ENCODE results near the gene TENM3. TPM values are rescaled to one million over a fixed set of nuclear protein-coding genes. Genes with fewer than 3 reads are reported as not detected.

The TENM3 gene
- total RNA-seq, 1 donor = 24.2 TPM

GRCh38 chr4:182320092-182320491, 76.9 kb downstream of the TENM3 start:
- no peak overlapping the region for H3K4me3 ChIP-seq (ENCODE audit: low read depth, low read length)
- DNase-seq (ENCODE audit: low read depth) = no peak
- TF ChIP-seq CTCF (IDR thresholded peaks at IDR 0.05; ENCODE audit: insufficient read depth, low read depth, low read length) = no peak

GRCh38 chr4:182320580-182320979, 77.4 kb downstream of the TENM3 start:
- no peak for DNase-seq (ENCODE audit: low read depth)
- no peak overlapping the region for H3K4me3 ChIP-seq (ENCODE audit: low read depth, low read length)
- no peak for TF ChIP-seq CTCF (IDR thresholded peaks at IDR 0.05; ENCODE audit: insufficient read depth, low read depth, low read length)

- DNase-seq (ENCODE audit: low read depth) = no peak
- no peak overlapping the region for H3K4me3 ChIP-seq (ENCODE audit: low read depth, low read length)
- TF ChIP-seq CTCF (IDR thresholded peaks at IDR 0.05; ENCODE audit: insufficient read depth, low read depth, low read length) = no peak
These were observed 81.1 kb downstream of the TENM3 start for GRCh38 chr4:182324282-182324681.

- TF ChIP-seq CTCF (IDR thresholded peaks at IDR 0.05; ENCODE audit: insufficient read depth, low read depth, low read length) = no peak
- no peak for DNase-seq (ENCODE audit: low read depth)
- no peak overlapping the region for H3K4me3 ChIP-seq (ENCODE audit: low read depth, low read length)
These were observed 82.2 kb downstream of the TENM3 start for GRCh38 chr4:182325397-182325796.

GRCh38 chr4:182325848-182326255, 82.7 kb downstream of the TENM3 start:
- TF ChIP-seq CTCF (IDR thresholded peaks at IDR 0.05; ENCODE audit: insufficient read depth, low read depth, low read length) = no peak
- H3K4me3 ChIP-seq (ENCODE audit: low read depth, low read length) = no peak overlapping the region
- DNase-seq (ENCODE audit: low read depth) = no peak

GRCh38 chr4:182328505-182328904, 85.3 kb downstream of the TENM3 start:
- H3K4me3 ChIP-seq (ENCODE audit: low read depth, low read length) = no peak overlapping the region
- TF ChIP-seq CTCF (IDR thresholded peaks at IDR 0.05; ENCODE audit: insufficient read depth, low read depth, low read length) = no peak
- no peak for DNase-seq (ENCODE audit: low read depth)

- no peak for DNase-seq (ENCODE audit: low read depth)
- H3K4me3 ChIP-seq (ENCODE audit: low read depth, low read length) = no peak overlapping the region
- TF ChIP-seq CTCF (IDR thresholded peaks at IDR 0.05; ENCODE audit: insufficient read depth, low read depth, low read length) = no peak
These were observed 94.2 kb downstream of the TENM3 start for GRCh38 chr4:182337366-182337765.
